GM18519 (cell line): ENCODE data around the gene KLHL24.
"Not testable (repeated sequence)": the region's sequence is repeated elsewhere in the genome, so short reads cannot be mapped to it uniquely, and the experiment has no call there.

Experiments
- ATAC-seq: cut with Tn5 transposase; IDR thresholded peaks from one replicate; pipeline ENCODE4 v1.9.1; 2021; ENCODE audit warnings: mild to moderate bottlenecking, moderate library complexity; ENCODE audit not compliant: unreplicated experiment, low FRiP score

KLHL24 gene

GRCh38 chr3:183632725-183633124 is 2.7 kb upstream of the KLHL24 start:
- not testable (repeated sequence) for ATAC-seq

GRCh38 chr3:183634707-183635106 is 716 bp upstream of the KLHL24 start:
- ATAC-seq, result no peak

GRCh38 chr3:183635107-183635430 is 354 bp upstream of the KLHL24 start:
- ATAC-seq, result no peak

- ATAC-seq, result peak; percentile 60
Observed at GRCh38 chr3:183636221-183637105, 1.0 kb downstream of the KLHL24 start.

- ATAC-seq, result no peak
Observed at GRCh38 chr3:183637106-183637486, 1.7 kb downstream of the KLHL24 start.

GRCh38 chr3:183637633-183638032 is 2.2 kb downstream of the KLHL24 start:
- not testable (repeated sequence) for ATAC-seq

GRCh38 chr3:183638101-183638852 is 2.9 kb downstream of the KLHL24 start:
- no peak for ATAC-seq

- ATAC-seq, result not testable (repeated sequence)
Observed at GRCh38 chr3:183640635-183641034, 5.2 kb downstream of the KLHL24 start.

- no peak for ATAC-seq
Observed at GRCh38 chr3:183641882-183642281, 6.5 kb downstream of the KLHL24 start.

- ATAC-seq, result no peak
Observed at GRCh38 chr3:183644244-183644643, 8.8 kb downstream of the KLHL24 start.

GRCh38 chr3:183645254-183645653 is 9.8 kb downstream of the KLHL24 start:
- no peak for ATAC-seq

GRCh38 chr3:183650554-183650953 is 15.1 kb downstream of the KLHL24 start:
- ATAC-seq, result no peak

GRCh38 chr3:183653209-183654064 is 18.0 kb downstream of the KLHL24 start:
- no peak for ATAC-seq

GRCh38 chr3:183654727-183655126 is 19.3 kb downstream of the KLHL24 start:
- no peak for ATAC-seq

GRCh38 chr3:183662099-183662498 is 26.7 kb downstream of the KLHL24 start:
- no peak for ATAC-seq

- no peak for ATAC-seq
Observed at GRCh38 chr3:183664913-183665381, 29.5 kb downstream of the KLHL24 start.

- ATAC-seq, result no peak
Observed at GRCh38 chr3:183680061-183680460, 44.6 kb downstream of the KLHL24 start.

- ATAC-seq, result no peak
Observed at GRCh38 chr3:183687705-183688104, 52.3 kb downstream of the KLHL24 start.

- no peak for ATAC-seq
Observed at GRCh38 chr3:183688874-183689273, 53.5 kb downstream of the KLHL24 start.

- not testable (repeated sequence) for ATAC-seq
Observed at GRCh38 chr3:183689621-183690020, 54.2 kb downstream of the KLHL24 start.
